ENCODE data around the gene LARGE1. TPM values are rescaled to one million over a fixed set of nuclear protein-coding genes. Genes with fewer than 3 reads are reported as not detected.

LARGE1 gene
- total and polyA plus RNA-seq, 9 of the 15 experiments (the other 6 are each of a cell fraction or from before 2014, with no cell fraction given): 0.01 to 0.66 (median 0.14) TPM; not detected in 2

DNA sequence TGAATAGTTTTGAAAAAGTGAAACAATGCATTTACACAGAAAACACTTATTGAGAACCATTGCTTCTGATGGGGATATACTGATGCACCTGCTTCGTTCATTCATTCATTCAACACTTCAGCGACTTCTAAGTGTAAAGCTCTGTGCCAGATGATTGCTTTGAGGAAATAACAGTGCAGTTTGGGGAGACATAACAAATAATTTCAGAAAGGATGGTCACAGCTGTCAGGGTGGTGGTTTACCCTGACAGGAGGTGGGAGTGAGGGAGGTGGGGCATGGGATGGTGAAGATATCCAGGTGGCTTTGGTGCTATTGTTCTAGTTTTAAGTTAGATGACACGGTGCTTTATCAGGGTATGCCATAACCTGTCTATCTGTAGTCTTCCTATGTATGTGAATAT is 344.1 kb downstream of the LARGE1 start:
- Histone ChIP-seq H3K9ac (ENCODE audit: insufficient read depth in 1 of 2, low read depth in 2 of 2, low read length in 2 of 2) (no peak overlapping the region), H3K36me3 (ENCODE audit: control insufficient read depth, insufficient read depth, low read length) (no peaks in the 10 kb centered on the region), H3K4me2 (ENCODE audit: insufficient read depth, low read length) (no peak overlapping the region), H3K9me1 (ENCODE audit: control insufficient read depth, insufficient read depth, low read length) (no peaks in the 10 kb centered on the region), H3K4me3 (no peak overlapping the region), H3K27me3 (ENCODE audit: control insufficient read depth in 2 of 2, insufficient read depth in 2 of 2, low read length in 2 of 2) (no peaks in the 10 kb centered on the region), H3K27ac (ENCODE audit: extremely low read depth, low read depth, low read length) (no peak overlapping the region), H3K9me3 (replicated peaks; ENCODE audit: control insufficient read depth, insufficient read depth, low read depth, low read length) (no peaks in the 10 kb centered on the region), H2AFZ (ENCODE audit: low read depth, low read length) (no peak overlapping the region), H4K20me1 (replicated peaks; ENCODE audit: control insufficient read depth, insufficient read depth, low read length) (no peaks in the 10 kb centered on the region), H3K79me2 (ENCODE audit: control insufficient read depth, insufficient read depth, low read length) (no peaks in the 10 kb centered on the region), H3K4me1 (replicated peaks in 1 of 2; ENCODE audit: control insufficient read depth in 2 of 2, insufficient read depth in 2 of 2, low read length in 2 of 2) (no peaks in the 10 kb centered on the region)
- BruUV-seq (replicated peaks): no TSS peak
- ChIA-PET CTCF (ENCODE audit: low intra/inter-chr PET ratio) (no interaction called here), POLR2A (interaction anchor here (0.7 kb wide), 1 partner anchor 257 kb away, joined by 3 read pairs; no protein-coding TSS in a partner anchor)
- WGBS (ENCODE audit: insufficient coverage, low coverage, missing lambda C conversion rate): 3% methylated on average over 3 of the region's 3 CpGs
- FAIRE-seq: no peak
- TF ChIP-seq TAF7 (tag; IDR thresholded peaks at IDR 0.05) (no peak), ZNF324 (CRISPR knock-in tag; IDR thresholded peaks at IDR 0.05) (no peak), NR4A1 (CRISPR knock-in tag; IDR thresholded peaks at IDR 0.05) (no peak), NR4A1 (tag; IDR thresholded peaks at IDR 0.05) (no peak), GABPB2 (CRISPR knock-in tag; conservative IDR thresholded peaks at IDR 0.05) (no peak), ZNF140 (CRISPR knock-in tag; IDR thresholded peaks at IDR 0.05) (no peak)
- TF ChIP-seq, protein P1, sequence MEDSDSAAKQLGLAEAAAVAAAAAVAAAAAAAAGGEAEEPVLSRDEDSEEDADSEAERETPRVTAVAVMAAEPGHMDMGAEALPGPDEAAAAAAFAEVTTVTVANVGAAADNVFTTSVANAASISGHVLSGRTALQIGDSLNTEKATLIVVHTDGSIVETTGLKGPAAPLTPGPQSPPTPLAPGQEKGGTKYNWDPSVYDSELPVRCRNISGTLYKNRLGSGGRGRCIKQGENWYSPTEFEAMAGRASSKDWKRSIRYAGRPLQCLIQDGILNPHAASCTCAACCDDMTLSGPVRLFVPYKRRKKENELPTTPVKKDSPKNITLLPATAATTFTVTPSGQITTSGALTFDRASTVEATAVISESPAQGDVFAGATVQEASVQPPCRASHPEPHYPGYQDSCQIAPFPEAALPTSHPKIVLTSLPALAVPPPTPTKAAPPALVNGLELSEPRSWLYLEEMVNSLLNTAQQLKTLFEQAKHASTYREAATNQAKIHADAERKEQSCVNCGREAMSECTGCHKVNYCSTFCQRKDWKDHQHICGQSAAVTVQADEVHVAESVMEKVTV (CRISPR knock-in tag; IDR thresholded peaks at IDR 0.05): no peak
- in situ Hi-C loops (cut with MboI): no loop called here
- intact Hi-C loops (cut with micrococcal nuclease): loop anchor here (5.0 to 10.0 kb wide), 2 partner anchors 61 to 274 kb away; no protein-coding TSS in a partner anchor
- no peak for DNase-seq (ENCODE audit: extremely low read depth in 1 of 4, low spot score in 3 of 4)
- ATAC-seq: no peak

Measured in K562 (cell line).